Endodermal cell (in vitro differentiated cells): ENCODE results near the gene MAP3K21. TPM values are rescaled to one million over a fixed set of nuclear protein-coding genes. Genes with fewer than 3 reads are reported as not detected.

Experiments used
- DNase-seq: peaks from one replicate; pipeline ENCODE4 v3.0.0-alpha.2; 2017
- H3K27ac ChIP-seq: 2 replicates; pipeline ENCODE4 v1.5.1; 2013; ENCODE audit warnings: mild to moderate bottlenecking, low read depth, low read length, moderate library complexity
- H3K27me3 ChIP-seq: 2 replicates; pipeline ENCODE4 v1.6.1; 2013; ENCODE audit warnings: mild to moderate bottlenecking, low read length, moderate library complexity; ENCODE audit not compliant: insufficient read depth, control insufficient read depth, poor library complexity, severe bottlenecking
- H3K36me3 ChIP-seq: 2 replicates; pipeline ENCODE4 v1.7.0; 2013; ENCODE audit warnings: mild to moderate bottlenecking, low read length, moderate library complexity; ENCODE audit not compliant: control insufficient read depth, insufficient read depth
- H3K4me1 ChIP-seq: one replicate; pipeline ENCODE4 v1.7.0; 2013; ENCODE audit warnings: low read length; ENCODE audit not compliant: control insufficient read depth, insufficient read depth
- H3K4me3 ChIP-seq: 2 replicates; pipeline ENCODE4 v1.5.1; 2013; ENCODE audit warnings: mild to moderate bottlenecking, low read length, moderate library complexity
- H3K9ac ChIP-seq: 2 replicates; pipeline ENCODE4 v1.6.1; 2013; ENCODE audit warnings: mild to moderate bottlenecking, low read length, moderate library complexity; ENCODE audit not compliant: poor library complexity, severe bottlenecking; ENCODE audit errors: extremely low read depth
- H3K9me3 ChIP-seq: 2 replicates; pipeline ENCODE4 v1.6.1; 2013; ENCODE audit warnings: mild to moderate bottlenecking, low read length, moderate library complexity; ENCODE audit not compliant: control insufficient read depth
- H3K27ac Mint-ChIP-seq: 2 replicates; pipeline ENCODE4 v1.8.0; 2020; ENCODE audit warnings: mixed read lengths
- H3K27me3 Mint-ChIP-seq: 2 replicates; pipeline ENCODE4 v1.8.0; 2021; ENCODE audit warnings: mild to moderate bottlenecking, mixed read lengths; ENCODE audit not compliant: insufficient read depth
- H3K36me3 Mint-ChIP-seq: 2 replicates; pipeline ENCODE4 v1.8.0; 2020; ENCODE audit warnings: low read depth, mixed read lengths
- H3K4me1 Mint-ChIP-seq: 2 replicates; pipeline ENCODE4 v1.8.0; 2020; ENCODE audit warnings: mixed read lengths
- H3K4me3 Mint-ChIP-seq: 2 replicates; pipeline ENCODE4 v1.8.0; 2020; ENCODE audit warnings: mild to moderate bottlenecking, moderate library complexity, mixed read lengths
- H3K9me3 Mint-ChIP-seq: 2 replicates; pipeline ENCODE4 v1.8.0; 2020; ENCODE audit warnings: mild to moderate bottlenecking, mixed read lengths
- CTCF ChIP-seq: fragments of 200-600 bp; sonication (generic); conservative IDR thresholded peaks from 2 replicates; pipeline ENCODE4 v1.5.0; 2021; ENCODE audit warnings: antibody characterized with exemption, mild to moderate bottlenecking
- WGBS, 2 experiments: methylation state at CpG; one replicate each; pipeline versions ENCODE4 v1.1.5 to v1.1.7; 2013; ENCODE audit warnings: missing lambda C conversion rate in 2 of 2, mixed read lengths in 1 of 2; ENCODE audit not compliant: insufficient coverage in 1 of 2, insufficient read length in 1 of 2; 5-methylcytosine and 5-hydroxymethylcytosine counted together
- total RNA-seq, 2 donors: library from RNA; stranded (reverse); fragmentation: NEBNext Ultra II Directional in 1 of 2; extraction: Animal tissue kit (Norgen Biotek cat#: 25700) in 1 of 2; gene quantifications; 2 replicates in 1 of 2; 3 replicates in 1 of 2; pipeline ENCODE4 v1.2.1, GENCODE V29; 2021

The MAP3K21 gene
- total RNA-seq, 2 donors from 2014 or later = 9.4 to 14.6 TPM

- Mint-ChIP-seq H3K27ac (no peak overlapping the region), H3K4me3 (no peak overlapping the region), H3K36me3 (peaks cover 3% of the 10 kb centered on the region), H3K27me3 (no peaks in the 10 kb centered on the region), H3K4me1 (no peaks in the 10 kb centered on the region), H3K9me3 (peaks cover 4% of the 10 kb centered on the region)
- Histone ChIP-seq H3K4me1 (no peaks in the 10 kb centered on the region), H3K4me3 (no peak overlapping the region), H3K36me3 (no peaks in the 10 kb centered on the region), H3K9ac (no peak overlapping the region), H3K27me3 (no peaks in the 10 kb centered on the region), H3K27ac (no peak overlapping the region), H3K9me3 (no peaks in the 10 kb centered on the region)
- DNase-seq = no peak
- 46 to 72% methylated on average over 2 to 5 of the region's 5 CpGs for WGBS, 2 experiments
- no peak for TF ChIP-seq CTCF
These were observed 19.8 kb downstream of the MAP3K21 start for GRCh38 chr1:233347338-233347737.

GRCh38 chr1:233349137-233349536 lies 21.6 kb downstream of the MAP3K21 start:
- Mint-ChIP-seq H3K36me3 (no peaks in the 10 kb centered on the region), H3K27me3 (no peaks in the 10 kb centered on the region), H3K27ac (no peak overlapping the region), H3K4me3 (no peak overlapping the region), H3K9me3 (peaks cover 2% of the 10 kb centered on the region), H3K4me1 (no peaks in the 10 kb centered on the region)
- Histone ChIP-seq H3K4me1 (no peaks in the 10 kb centered on the region), H3K27me3 (no peaks in the 10 kb centered on the region), H3K27ac (no peak overlapping the region), H3K4me3 (no peak overlapping the region), H3K9me3 (no peaks in the 10 kb centered on the region), H3K9ac (no peak overlapping the region), H3K36me3 (no peaks in the 10 kb centered on the region)
- WGBS, 2 experiments = 89% methylated on average over 2 to 3 of the region's 5 CpGs
- no peak for TF ChIP-seq CTCF
- no peak for DNase-seq

- H3K9me3 Mint-ChIP-seq = no peaks in the 10 kb centered on the region
- H3K9me3 ChIP-seq = no peaks in the 10 kb centered on the region
- no peak for DNase-seq
- H3K27me3 ChIP-seq = no peaks in the 10 kb centered on the region
- no peaks in the 10 kb centered on the region for H3K4me1 ChIP-seq
- no peak overlapping the region for H3K27ac ChIP-seq
- H3K27me3 Mint-ChIP-seq = no peaks in the 10 kb centered on the region
- TF ChIP-seq CTCF = no peak
- H3K4me3 ChIP-seq = no peak overlapping the region
- no peaks in the 10 kb centered on the region for H3K36me3 ChIP-seq
- peaks cover 6% of the 10 kb centered on the region for H3K36me3 Mint-ChIP-seq
- no peak overlapping the region for H3K27ac Mint-ChIP-seq
- no peak overlapping the region for H3K4me3 Mint-ChIP-seq
- no peaks in the 10 kb centered on the region for H3K4me1 Mint-ChIP-seq
- H3K9ac ChIP-seq = no peak overlapping the region
These were observed 27.5 kb downstream of the MAP3K21 start for GRCh38 chr1:233354983-233355382.
